ENCODE results near the gene KCNK4.
A peak's percentile ranks its signal among the peaks of the same experiment; 100 is the strongest.
"Not testable (repeated sequence)": the region's sequence is repeated elsewhere in the genome, so short reads cannot be mapped to it uniquely, and the experiment has no call there.

The KCNK4 gene

DNA sequence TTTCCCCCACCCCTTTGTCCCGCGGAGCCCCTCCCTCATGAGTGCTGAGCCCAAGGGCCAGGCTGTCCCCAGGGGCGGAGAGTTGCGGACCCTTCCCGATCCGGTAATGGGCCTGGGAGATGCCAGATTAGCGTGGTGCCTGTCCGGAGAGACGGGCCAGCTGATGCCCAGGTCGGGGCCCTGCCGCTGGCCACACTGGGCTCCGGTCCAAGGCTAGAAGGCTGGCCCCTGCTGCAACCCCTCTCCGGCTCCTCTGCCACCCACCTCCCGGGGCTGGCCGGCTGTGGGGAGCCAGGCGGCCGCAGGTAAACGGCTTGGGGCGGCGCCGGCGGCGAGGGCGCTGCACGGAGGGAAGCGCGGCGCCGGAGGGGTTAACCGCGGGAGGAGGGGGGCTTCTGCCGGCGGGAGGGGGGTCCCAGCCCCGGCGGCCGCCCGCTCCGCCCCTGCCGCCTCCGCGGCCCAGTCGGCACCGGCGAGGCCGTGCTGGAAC, at the start of gene KCNK4:
KCNK4 (plus strand) TSS at position 41 of the 490 bp plus-strand sequence. CDS start 1,717 bp downstream, outside the sequence.
- DNase-seq (ENCODE audit: low read depth, low spot score), result no peak

DNA sequence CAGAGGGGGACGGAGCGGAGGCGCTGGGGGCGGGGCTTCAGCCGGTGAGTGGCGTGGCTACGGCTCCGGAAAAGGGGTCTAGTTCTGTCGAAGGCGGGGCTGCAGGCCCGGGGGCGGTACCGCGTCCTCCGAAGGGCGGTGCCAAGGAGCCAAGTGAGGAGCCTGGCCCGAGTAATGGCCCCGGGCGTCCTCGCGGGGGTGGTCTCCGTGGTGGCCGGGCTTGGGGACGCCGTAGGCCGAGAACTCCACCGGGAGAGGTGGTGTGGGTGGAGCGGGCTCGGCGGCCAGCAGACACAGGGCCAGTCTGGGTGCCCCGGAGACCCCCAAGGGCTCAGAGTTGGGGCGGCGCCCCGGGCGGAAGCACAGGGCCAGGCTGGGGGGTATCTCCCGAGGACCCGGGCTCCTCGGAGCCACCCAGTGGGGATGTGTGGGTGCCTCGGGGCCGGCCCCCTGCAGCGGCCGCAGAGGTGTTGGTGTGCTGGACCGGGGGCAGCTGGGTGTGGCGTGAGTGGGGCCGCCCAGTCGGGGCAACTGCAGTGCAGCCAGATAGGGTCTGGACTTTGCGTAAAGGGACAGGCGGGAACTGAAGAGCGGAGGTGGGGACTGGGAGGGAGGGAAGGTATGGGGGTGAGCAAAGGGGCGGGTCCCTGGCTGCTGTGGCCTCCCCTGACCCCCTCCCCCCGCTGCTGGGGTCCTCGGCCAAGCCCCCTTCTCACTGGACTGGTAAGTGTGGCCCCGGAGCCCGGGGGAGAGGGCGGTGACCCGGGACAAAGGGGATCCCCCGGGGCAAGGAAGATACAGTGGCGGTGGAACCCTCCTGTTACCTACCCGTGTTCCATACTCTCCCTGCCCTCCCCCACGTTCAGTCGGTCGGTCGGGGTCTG, 49.4 kb upstream of the KCNK4 start:
- no peak for DNase-seq (ENCODE audit: low read depth, low spot score)

DNA sequence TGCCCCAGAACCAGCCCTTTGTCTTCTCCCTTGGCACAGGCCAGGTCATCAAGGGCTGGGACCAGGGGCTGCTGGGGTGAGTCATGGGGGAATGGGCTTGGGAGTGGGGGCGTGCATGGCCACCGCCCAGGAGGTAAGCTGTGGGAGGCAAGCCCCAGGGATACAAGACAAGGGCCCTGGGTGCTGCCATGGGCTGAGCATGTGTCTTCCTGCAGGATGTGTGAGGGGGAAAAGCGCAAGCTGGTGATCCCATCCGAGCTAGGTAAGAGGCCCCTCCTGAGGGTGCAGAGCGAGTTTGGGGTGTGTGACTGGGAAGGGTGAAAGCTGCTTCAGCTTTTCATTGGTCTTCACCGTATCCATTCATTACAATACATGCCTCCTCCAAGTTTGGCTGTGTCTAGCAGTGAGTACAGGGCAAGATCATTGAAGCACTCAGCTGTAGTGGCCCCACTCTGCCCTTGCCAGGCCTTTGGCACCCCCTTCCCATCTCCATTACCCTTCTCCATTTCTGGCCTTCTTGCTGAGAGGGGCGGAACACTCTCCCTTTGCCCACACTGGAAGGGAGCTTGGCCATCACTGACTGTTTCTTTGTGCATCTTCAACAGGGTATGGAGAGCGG, 47.8 kb upstream of the KCNK4 start:
- DNase-seq (ENCODE audit: low read depth, low spot score), result no peak

DNA sequence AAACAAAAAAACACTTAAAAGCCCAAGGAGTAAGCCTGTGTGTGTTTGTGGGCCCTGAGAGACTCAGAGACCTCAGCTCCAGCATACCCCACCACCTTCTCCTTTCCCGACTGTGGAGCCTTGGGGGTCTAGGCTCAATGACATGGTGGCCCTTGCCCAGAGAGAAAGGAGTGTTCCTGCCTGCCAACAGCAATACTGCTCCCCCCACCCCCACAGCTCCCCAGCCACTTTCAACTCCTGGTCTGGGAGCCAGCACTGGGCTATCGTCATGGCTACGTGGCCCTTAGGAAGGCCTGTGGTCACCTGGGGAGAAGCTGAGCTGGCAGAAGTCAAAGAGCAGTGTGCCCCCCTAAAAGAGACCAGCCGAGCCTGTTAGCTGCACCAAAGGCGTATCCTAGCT, 47.0 kb upstream of the KCNK4 start:
- no peak for DNase-seq (ENCODE audit: low read depth, low spot score)

DNA sequence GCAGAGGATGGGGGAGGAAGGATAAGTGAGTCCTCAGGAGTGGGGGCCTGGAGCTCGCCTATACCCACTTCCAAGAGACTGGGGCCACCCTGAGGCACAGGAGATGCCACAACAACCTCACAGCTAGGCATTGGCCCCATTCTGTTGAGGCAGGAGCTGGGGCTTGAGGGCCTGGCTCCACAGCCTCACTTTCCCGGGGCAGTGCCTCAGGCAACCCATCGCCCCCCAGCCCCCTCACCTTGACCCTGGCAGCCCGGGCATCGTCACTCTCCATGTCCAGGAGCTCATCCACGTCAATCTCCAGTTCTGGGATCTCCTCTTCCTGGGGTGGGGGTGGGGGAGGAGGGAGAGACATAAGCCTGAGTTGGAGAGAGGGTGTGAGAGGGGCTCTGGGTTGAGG, 46.1 kb upstream of the KCNK4 start:
- no peak for DNase-seq (ENCODE audit: low read depth, low spot score)

DNA sequence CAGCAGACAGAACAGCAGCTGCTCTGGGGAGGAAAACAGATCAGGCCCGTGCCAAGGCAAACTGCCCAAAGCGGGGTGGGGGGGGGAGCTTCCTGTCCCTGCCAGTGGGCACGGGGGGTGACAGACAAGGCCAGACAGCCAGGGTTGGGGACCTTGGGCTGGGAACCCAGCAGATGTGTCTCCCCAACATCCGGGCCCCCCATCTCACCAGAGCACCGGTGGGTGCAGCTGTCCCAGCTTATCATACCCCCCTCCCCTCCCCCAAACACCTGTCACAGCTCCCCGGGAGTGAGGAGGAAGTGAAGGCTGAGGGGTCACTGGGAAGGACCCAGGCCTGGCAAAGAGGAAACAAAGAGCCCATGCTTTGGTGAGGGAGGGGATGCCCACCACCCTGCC, 45.7 kb upstream of the KCNK4 start:
- DNase-seq (ENCODE audit: low read depth, low spot score), result no peak

DNA sequence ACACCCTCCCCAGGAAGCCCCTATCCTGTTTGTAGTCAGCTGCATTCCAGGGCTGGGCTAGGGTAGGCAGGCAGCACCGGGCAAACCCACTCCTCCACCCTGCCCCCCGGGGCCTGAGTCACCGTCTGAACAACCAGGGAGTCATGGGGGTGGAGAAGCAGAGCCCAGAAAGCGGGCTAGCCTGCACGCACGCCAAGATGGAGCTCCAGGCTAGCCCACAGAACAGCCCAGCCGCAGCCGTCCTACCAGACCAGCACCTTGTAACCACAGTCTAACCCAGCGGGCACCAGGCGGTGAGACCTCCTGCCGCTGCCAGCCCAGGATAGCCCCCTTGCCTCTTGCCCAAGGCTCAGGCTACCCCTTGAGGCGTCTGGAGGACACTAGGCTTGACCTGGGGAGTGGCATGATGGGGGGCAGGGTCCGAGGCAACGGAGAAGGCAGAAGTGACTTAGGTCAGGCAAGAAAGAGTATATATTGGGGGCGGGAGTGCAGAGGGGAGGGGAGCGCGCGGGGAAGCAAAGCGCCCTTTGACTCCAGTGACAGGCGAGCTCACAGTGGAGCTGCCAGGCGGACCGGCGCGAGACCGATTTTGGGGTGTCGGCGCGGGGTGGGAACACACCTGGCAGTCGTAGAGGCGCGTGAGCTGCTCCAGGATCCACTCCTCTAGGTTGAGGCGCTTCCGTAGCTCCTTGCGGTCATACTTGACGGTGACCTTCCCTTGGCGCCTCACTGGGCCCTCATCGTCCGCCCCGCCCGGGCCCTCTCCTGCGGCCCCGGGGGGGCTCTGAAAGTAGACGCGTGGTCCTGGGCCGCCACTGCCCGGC, 45.1 kb upstream of the KCNK4 start:
- peak; percentile 57 for DNase-seq (ENCODE audit: low read depth, low spot score)

DNA sequence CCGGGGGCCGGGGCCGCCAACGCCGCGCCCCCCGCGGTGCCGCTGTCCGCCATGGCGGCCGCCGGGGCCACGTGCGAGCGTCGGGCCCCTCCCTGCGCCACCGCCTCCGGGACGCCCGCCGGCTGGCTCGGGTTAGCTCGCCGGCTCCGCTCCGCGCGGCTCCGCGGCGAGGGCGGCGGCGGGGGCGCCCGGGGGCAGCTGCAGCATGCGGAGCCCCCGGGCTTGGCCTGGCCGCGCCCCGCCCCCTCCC, 44.6 kb upstream of the KCNK4 start:
- DNase-seq (ENCODE audit: low read depth, low spot score), result not testable (repeated sequence)

DNA sequence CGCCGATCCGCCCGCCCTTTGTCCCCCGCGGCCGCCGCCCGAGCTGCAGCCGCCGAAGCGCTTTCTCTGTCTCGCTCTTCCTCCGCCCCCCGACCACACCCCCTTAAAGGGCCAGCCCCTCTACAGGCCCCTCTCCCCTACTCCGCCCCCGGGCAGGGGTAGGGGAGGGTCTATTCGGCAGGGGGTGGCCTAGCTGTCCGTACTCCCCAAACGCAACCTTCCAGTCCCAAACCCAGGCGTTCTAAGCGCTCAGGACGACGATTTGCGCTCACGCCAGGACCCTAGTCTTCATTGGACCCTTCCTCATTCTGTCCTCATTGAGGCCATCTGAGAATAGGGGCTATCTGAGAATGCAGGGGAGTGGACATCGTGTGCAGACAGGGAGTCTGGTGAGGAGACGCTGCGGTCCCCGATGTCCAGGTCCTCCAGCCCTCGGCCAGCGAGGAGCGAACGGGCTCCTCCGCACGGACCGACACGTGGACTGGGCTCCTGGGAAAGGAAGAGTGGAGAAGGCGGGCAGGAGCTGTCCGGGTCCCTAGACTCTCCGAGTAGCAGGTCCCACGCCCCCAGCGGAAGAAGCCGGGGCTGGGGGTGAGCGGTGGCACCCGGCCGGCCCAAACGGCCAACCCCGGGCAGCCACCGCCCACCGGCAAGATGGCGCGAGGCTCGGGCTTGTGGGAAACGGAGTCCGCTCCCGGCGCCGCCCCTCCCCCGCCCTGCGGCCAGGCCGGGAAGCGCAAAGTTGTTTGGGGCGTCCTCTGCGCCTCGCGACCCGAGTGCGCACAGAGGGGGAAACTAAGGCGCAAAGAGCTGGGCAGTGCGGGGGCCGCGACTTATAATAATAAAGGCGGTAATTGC, 44.0 kb upstream of the KCNK4 start, which contains the start of gene PPP1R14B:
PPP1R14B (minus strand) TSS at position 73 of the 858 bp plus-strand sequence. CDS start 270 bp downstream, outside the sequence.
- peak; percentile 50 for DNase-seq (ENCODE audit: low read depth, low spot score)

DNA sequence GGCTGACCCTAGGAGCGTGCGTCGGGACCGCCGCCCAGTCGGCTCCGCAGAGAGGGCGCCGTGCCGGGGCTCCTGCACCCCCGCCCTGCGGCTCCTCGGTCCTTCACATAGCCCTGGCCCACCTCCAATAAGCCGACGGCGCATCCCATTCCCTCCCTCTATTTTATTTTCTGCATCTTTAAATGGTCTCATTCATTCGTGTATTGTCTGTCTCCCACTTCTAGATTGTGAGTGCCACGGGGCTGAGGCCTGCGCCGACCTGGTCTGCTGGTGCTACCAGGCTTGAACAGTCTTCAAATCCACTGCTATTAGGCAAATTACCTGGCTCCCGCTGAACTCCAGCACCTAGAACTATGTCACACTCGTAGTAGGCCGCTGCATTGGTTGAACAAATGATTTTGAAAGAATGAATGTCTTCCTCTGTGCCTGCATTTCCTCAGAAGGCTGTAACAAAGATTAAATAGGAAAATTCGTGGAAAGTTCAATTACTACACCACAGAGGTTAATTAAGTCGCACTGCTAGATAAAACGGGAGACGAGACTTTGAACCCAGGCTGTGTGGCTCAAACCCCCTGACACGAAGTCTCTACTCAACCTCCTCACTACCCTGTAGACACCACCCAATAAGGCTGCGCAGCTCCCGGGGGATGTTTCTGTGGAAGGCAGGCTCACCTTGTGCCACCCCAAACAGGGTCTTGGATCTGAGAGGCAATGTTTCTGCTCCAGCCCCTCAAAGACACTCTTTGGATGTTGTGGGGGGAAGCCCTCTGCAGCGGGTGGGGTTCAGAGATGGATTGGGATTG, 43.2 kb upstream of the KCNK4 start:
- DNase-seq (ENCODE audit: low read depth, low spot score), result no peak

DNA sequence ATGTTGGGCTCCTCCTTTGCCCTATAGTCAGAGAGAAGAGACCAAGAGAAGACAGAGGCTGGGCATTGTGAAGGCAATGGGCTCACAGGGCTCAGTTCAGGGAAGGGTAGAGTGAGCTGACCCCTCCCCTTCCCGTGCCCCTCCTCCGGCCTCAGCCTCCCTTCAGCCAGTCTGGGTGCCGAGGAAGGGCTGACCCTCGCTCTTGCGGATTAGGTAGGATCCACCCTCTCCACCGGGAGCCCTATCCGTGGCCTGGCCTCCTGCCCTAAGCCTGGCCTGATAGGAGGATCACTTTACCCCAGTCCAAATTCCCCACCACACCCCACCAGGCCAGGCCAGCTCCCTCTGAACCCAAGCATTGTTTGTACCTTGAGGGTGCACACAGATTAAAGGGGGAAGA, 42.5 kb upstream of the KCNK4 start:
- DNase-seq (ENCODE audit: low read depth, low spot score), result no peak

DNA sequence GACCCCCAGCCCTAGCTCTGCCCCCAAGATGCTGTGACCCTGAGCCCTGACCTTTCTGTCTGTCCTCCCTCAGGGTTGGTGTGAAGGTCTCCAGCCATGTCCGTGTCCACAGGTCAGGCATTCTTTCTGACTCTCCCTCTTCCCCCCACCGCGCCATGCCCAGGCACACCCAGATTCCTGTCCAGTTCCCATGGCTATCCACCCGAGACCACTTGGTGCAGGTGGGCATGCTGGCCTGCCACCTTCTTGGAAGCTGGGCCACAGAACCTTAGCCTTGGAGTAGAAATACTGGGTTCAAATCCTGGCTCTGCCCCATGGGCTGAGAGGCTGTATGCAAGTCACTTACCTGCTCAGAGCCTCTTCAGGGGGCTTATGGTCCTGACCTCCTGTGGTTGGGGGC, 42.1 kb upstream of the KCNK4 start:
- DNase-seq (ENCODE audit: low read depth, low spot score), result no peak

DNA sequence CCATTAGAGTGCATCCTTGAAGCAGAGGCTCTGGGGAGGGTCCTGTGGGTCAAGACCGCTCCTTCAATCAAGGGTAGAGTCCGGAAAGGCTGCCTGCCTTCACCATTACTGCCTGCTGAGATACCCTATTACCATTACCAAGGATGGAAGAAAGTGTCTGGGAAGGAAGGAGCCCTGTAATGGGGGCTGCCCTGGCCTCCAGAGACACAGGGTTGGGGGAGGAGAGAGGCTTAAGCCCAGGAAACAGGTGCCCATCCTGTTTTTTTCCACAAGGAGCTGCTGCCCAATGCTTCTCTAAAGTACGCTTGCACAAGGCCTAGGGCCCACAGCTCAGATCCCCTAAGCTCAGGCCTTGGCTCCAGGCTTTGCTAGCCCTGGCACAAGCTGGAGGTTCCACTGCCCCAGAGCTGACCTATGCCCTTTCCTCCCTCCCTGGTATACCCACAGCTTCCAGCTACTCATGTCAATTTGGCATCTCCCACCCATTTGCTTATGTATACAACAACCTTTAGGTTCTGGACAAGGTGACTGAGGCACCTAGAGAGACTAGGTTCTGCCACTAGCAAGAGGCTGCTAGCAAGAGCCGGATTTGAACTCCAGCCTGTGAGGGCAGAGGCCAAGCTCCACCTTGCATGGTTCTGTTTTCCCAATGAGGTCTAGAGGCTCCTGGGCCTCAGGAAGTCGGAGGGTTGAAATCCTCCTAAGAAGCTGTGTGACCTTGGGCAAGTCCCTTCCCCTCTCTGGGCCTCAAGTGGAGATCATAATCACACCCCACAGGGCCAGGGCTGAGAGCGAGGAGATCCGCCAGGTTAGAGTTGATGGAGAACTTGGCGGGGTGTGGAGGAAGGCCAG, 41.3 kb upstream of the KCNK4 start:
- DNase-seq (ENCODE audit: low read depth, low spot score), result no peak

DNA sequence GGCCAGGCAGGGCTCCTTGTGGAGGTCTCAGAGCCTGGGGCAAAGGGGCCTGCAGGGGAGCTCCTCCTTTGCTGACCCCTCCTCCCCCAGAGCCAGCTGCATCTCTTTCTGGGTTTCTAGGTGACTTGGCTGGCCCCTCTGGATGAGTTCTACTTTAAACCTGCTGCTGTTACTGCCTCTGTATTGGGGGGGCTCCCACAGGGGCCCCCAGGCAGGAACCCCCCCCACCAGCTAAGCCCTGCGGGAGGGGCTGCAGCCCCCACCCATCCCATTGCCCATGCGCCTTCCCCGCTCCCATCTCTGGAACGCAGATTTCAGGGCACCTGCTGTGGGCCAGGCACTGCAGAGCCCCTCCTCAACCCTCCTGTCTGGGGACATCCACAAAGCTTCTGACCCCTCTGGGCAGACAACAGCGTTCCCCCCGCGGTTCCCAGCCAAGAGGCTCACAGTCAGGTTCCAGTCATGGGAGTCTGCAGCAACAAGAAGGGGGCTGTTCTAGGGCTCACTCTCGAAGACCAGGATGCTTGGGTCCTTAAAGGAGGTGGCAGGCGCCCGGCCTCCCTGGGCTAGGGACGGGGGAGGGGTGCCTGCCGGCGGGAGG, 40.6 kb upstream of the KCNK4 start:
- no peak for DNase-seq (ENCODE audit: low read depth, low spot score)

DNA sequence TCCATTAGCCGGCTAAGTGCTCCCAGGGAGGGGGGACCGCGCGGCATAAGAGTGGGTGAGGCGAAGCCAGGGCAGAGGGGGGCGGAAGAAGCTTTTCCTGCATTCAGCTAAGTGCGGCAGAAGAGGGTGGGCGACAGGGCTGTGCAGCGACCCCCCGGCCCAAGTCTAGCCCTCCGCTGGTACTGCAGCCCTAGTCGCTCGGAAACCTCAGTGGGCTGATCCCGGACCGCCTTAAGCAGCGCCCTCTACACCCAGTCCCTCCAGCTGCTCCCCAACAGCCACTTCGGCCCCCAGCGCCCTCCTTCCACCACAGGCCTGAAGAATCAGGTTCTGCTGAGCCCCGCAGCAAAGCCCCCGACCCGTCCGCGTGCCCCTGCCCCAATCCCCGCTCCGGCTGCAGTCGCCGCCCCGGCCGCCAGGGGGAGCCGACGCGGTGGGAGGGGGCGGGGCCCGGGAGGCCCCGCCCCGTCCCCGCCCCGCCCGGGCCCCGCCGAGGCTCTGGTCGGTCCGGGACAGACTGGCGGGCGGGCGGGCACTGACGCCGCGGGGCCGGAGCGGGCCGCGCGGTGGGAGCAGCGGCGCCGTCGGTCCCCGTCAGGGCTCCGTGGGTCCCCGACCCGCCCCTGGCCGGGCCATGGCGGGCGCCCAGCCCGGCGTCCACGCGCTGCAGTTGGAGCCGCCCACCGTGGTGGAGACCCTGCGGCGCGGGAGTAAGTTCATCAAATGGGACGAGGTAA, 39.9 kb upstream of the KCNK4 start, which contains the start of gene PLCB3:
PLCB3 (plus strand) TSS at position 515 of the 737 bp plus-strand sequence; CDS start at position 635, 120 bp downstream.
- DNase-seq (ENCODE audit: low read depth, low spot score), result peak; percentile 50

DNA sequence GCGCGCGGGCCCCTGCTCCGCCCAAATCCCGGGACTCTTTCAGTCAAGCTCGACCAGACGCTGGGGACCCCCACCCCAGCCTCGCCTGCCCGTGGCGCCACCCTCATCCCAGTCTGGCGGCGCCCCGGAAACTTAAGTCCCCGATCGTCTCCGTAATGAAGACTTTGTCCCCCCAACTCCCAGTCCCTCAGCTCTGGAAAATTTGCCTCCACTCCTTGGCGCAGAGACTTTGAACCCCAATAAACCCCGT, 39.4 kb upstream of the KCNK4 start:
- DNase-seq (ENCODE audit: low read depth, low spot score), result no peak

DNA sequence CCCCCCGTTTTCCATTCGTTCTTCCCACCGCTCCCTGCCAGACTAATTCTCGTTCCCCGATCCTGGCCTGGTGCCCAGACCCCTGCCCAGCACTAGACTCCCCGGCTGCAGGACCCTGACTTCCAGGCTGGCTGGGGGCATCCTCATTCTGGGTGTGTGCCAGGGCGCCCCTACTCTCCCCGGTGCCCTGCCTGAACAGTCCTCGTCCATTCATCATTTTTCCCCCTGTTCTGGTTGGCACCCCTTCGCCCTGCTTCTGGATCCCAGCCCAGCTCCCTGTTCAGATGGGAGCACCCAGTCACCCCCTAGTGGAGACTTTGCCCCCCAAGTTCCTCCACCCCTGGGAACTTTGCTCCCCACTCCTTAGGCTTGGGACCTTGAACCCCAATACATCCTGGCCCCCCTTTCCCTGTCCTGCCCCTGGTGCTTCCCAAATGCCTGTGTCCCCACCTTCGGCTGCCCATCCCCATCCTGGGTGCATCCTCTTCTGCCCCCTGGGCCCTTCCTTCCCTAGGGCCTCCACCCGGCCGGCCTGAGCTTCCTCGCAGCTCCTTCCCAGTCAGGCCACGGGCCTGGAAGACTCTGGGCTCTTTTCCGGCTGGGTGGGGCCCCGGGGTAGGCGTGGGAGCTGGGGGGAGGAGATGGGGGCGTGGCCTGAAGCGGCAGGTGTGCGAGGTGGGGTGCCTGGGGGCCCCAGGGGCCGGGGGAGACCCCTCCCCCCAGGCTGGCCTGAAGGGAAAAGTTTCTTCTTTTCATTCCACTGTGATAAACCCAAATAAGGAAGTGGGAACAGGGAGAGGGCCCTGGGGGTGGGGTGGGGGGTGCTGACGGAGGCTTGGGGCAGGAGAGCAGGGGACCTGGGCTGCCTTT, 38.9 kb upstream of the KCNK4 start:
- no peak for DNase-seq (ENCODE audit: low read depth, low spot score)

DNA sequence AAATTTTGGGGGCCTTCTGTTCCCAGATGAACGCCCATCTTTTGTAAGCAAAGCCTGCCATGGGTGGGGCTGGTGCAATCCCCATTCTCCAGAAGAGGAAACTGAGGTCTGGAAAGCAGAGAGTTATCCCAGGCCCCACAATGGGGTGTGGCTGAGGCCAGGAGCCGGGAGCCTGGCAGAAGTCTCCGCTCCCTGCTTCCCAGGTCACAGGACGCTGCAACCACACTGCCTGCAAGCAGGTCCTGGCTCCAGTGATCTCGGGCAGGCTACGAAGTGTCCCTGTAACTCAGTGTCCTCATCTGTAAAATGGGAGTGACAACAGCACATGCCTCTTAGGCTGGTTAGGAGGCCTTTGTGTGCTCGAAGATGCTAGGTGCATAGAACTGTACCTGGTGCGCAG, 38.1 kb upstream of the KCNK4 start:
- DNase-seq (ENCODE audit: low read depth, low spot score), result no peak

Measured in activated CD4-positive, CD25-positive, alpha-beta regulatory T cell treated with anti-CD3 and anti-CD28 coated beads, Interleukin-2, amount 50 U/mL, for 16 hours (primary cell).